ENCODE data around the gene SMIM9.

The SMIM9 gene

GRCh38 chrX:154775419-154776349 lies 58.8 kb downstream of the SMIM9 start (continued):
- TF ChIP-seq ZNF513 (tag by site-specific recombination; IDR thresholded peaks at IDR 0.05) (no peak), GFI1B (tag by site-specific recombination; IDR thresholded peaks at IDR 0.05) (no peak), PRDM1 (tag by site-specific recombination; IDR thresholded peaks at IDR 0.05) (peak; percentile 21; the same call in 1 of the 2 replicates)

GRCh38 chrX:154774622-154775021 lies 59.8 kb downstream of the SMIM9 start:
- peak; percentile 81 for TF ChIP-seq SCRT2 (tag by site-specific recombination; IDR thresholded peaks at IDR 0.05)
- peak; percentile 51; the same call in 1 of the 2 replicates for TF ChIP-seq SCRT1 (tag by site-specific recombination; IDR thresholded peaks at IDR 0.05; ENCODE audit: borderline replicate concordance)
- no peak for TF ChIP-seq ZNF23 (tag by site-specific recombination; IDR thresholded peaks at IDR 0.05; ENCODE audit: borderline replicate concordance)
- no peak overlapping the region for H3K4me3 ChIP-seq (ENCODE audit: low read depth, low read length)
- peaks cover 32 to 89% of the 10 kb centered on the region in 2 experiments for H3K36me3 ChIP-seq (ENCODE audit: control insufficient read depth in 2 of 2, insufficient read depth in 1 of 2, low read length in 2 of 2)
- H3K4me1 ChIP-seq (ENCODE audit: control insufficient read depth, insufficient read depth, low read length), result no peaks in the 10 kb centered on the region
- H3K27ac ChIP-seq (ENCODE audit: extremely low read depth, low read depth, low read length), result no peak overlapping the region
- no peaks in the 10 kb centered on the region for H3K9me3 ChIP-seq (ENCODE audit: control insufficient read depth, insufficient read depth, low read depth, low read length)
- POLR2A ChIA-PET, result no interaction called here
- CTCF ChIA-PET, result no interaction called here

All from HEK293 (cell line).